GM12801 (cell line): Measurements from ENCODE around the gene LSAMP.

ENCODE experiments used
- CTCF ChIP-seq: IDR thresholded peaks from one replicate; pipeline ENCODE4 v1.5.1; 2011; ENCODE audit warnings: control low read depth; ENCODE audit not compliant: insufficient read length; ENCODE audit errors: extremely low read depth

Gene LSAMP

GRCh38 chr3:115891006-115891636 lies 554.2 kb downstream of the LSAMP start:
- TF ChIP-seq CTCF: no peak

GRCh38 chr3:115890579-115890978 lies 554.7 kb downstream of the LSAMP start:
- no peak for TF ChIP-seq CTCF

GRCh38 chr3:115885621-115886020 lies 559.7 kb downstream of the LSAMP start:
- no peak for TF ChIP-seq CTCF

- TF ChIP-seq CTCF: no peak
Observed at GRCh38 chr3:115877615-115877899, 567.7 kb downstream of the LSAMP start.

GRCh38 chr3:115876876-115877614 lies 568.2 kb downstream of the LSAMP start:
- TF ChIP-seq CTCF: no peak

- TF ChIP-seq CTCF: no peak
Observed at GRCh38 chr3:115875460-115875859, 569.8 kb downstream of the LSAMP start.

- TF ChIP-seq CTCF: no peak
Observed at GRCh38 chr3:115871735-115872134, 573.6 kb downstream of the LSAMP start.

- TF ChIP-seq CTCF: no peak
Observed at GRCh38 chr3:115864911-115865310, 580.4 kb downstream of the LSAMP start.
